Erythroblast (primary cell): Measurements from ENCODE around the gene CTPS1.

Experiments used
- DNase-seq, 2 experiments: peaks; one replicate each; lab custom pipeline; 2025; lab: John Stamatoyannopoulos, UW
- GATA1 ChIP-seq: IDR thresholded peaks from 2 replicates; pipeline ENCODE4 v1.6.1; 2011; ENCODE audit warnings: low read depth, mild to moderate bottlenecking, control low read depth, low read length, moderate library complexity
- POLR2A ChIP-seq: IDR thresholded peaks from 2 replicates; pipeline ENCODE4 v1.6.1; 2011; ENCODE audit warnings: mild to moderate bottlenecking, low read length

Gene CTPS1

DNA sequence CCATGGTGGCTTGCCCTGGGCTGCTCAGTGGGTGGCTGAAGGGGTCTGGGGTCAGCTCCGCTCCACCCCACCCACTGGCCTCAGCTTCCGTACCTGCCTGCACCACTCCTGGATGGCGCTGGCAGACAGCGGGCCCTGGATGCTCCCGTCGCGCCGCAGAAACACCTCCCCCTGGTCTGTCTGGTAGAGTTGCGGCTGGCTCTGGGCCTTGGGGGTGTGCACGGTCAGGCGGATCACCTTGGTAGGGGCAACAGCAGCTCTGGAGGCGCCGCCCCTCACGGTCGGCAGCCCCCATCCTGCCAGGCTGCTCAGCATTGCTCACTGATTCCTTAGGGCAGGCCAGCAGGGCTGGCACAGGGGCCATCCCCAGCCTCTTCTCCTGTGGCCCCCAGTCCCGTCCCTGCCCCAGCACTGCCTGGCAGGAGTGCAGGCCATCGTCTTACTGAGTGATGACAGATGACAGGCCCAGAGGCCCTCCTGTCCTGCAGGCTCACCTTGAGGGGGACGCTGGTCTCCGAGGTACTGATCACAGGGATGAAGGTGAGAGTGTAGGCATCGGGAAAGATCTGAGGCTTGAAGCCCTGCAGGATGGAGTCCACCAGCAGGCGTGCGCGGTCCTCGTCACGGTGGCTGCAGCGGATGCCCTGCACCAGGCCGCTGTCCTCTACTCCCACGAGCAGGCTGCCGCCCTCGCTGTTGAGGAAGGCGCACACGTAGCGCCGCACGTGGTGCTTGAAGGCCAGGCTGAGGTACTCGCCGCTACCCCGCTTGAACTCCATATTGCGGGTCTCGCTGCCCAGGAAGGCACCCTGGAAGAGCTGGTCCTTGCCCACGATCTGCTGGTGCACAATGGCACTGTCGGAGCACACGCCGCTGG is 37.9 kb downstream of the CTPS1 start:
- TF ChIP-seq GATA1 (no peak), POLR2A (no peak)
- DNase-seq: no peak

- TF ChIP-seq POLR2A (no peak), GATA1 (no peak)
- DNase-seq: no peak
Measured at GRCh38 chr1:41018018-41018410, 38.5 kb downstream of the CTPS1 start.

DNA sequence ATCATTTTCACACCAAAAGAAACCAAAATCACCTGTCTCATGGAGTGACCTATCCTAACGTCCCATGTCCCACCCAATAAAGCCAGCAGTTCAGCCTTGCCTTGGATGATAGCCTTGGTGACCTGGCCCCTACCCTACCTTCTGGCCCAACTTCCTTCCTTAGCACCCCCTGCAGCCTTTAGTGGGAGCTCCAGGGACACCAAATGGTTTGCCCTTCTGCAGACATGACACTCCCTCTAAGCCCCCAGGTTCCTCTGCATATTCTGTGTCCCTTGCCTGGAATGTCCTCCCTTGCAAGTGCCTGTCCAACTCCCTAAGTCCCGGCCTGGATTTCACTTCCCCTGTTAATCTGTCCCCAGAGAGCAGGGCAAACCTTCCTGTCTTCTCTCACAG is 39.9 kb downstream of the CTPS1 start:
- TF ChIP-seq GATA1: no peak
- no peak for TF ChIP-seq POLR2A
- DNase-seq: no peak

GRCh38 chr1:41020109-41020576 is 40.6 kb downstream of the CTPS1 start:
- TF ChIP-seq GATA1 (no peak), POLR2A (no peak)

DNA sequence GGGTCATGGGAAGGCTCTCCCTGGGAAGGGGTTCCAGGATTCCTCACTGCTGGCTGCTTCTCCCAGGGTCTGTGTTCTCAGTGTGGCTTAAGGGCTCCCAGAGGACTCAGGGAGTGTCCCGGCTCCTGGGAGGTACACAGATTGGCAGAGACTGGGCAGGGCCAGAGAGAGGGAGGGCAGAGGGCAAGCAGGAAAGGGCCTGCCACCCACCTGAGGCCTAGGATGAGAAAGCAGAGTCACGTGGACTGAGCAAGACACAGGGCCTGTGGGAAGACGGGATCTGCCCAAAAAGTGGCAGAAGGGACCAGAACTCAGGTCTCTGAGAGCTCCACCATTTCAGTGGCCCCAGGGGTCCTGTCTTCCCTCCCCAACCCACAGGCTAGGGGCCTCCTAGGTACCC is 41.2 kb downstream of the CTPS1 start:
- DNase-seq: no peak
- TF ChIP-seq POLR2A (no peak), GATA1 (no peak)

More at GRCh38 chr1:41020109-41020576, 40.6 kb downstream of the CTPS1 start:
- DNase-seq: no peak

GRCh38 chr1:41021526-41022308 is 42.2 kb downstream of the CTPS1 start, which contains the start of gene SLFNL1:
SLFNL1 (minus strand) TSS chr1:41021725; CDS start chr1:41020660, 1,065 bp downstream.
- DNase-seq: no peak
- TF ChIP-seq POLR2A (no peak), GATA1 (no peak)

- TF ChIP-seq POLR2A (no peak), GATA1 (no peak)
- DNase-seq: no peak
Measured at GRCh38 chr1:41022424-41022823, 42.9 kb downstream of the CTPS1 start.

DNA sequence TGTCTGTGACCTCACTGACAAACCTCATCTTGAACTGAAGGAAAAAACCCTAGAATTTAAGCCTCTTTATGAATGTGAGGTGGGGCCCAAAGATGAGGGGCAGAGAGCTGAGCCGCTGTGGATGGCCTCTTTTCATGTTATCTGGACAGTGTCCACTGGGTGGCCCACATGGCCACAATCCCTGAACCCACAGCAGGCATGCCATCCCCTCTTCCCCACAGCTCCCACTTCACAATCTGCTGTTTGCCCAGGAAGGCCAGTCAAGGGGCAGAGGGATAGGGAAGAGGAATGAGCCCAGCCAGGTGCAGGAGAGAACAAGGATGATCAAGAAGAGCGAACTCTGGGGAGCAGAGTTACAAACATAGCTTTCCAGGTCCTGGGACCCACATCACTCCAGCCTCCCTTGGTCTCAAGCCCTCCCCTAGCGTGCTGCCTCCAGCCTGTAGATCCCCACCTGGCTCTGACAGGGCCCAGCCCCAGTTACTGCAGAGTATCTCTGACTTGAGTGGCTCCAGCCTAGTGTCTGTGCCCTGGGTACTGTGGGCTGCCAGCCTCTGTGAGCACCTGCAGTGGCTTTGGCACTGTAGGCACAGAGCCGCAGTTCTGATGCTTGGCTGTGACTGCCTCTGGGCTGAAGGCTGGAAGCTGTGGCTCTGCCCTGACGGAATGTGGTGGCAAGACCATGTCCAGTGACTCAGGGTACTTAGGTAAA is 43.9 kb downstream of the CTPS1 start:
- no peak for DNase-seq
- TF ChIP-seq POLR2A (no peak), GATA1 (no peak)

GRCh38 chr1:41024953-41025352 is 45.5 kb downstream of the CTPS1 start:
- TF ChIP-seq GATA1: no peak
- no peak for TF ChIP-seq POLR2A
- no peak for DNase-seq

DNA sequence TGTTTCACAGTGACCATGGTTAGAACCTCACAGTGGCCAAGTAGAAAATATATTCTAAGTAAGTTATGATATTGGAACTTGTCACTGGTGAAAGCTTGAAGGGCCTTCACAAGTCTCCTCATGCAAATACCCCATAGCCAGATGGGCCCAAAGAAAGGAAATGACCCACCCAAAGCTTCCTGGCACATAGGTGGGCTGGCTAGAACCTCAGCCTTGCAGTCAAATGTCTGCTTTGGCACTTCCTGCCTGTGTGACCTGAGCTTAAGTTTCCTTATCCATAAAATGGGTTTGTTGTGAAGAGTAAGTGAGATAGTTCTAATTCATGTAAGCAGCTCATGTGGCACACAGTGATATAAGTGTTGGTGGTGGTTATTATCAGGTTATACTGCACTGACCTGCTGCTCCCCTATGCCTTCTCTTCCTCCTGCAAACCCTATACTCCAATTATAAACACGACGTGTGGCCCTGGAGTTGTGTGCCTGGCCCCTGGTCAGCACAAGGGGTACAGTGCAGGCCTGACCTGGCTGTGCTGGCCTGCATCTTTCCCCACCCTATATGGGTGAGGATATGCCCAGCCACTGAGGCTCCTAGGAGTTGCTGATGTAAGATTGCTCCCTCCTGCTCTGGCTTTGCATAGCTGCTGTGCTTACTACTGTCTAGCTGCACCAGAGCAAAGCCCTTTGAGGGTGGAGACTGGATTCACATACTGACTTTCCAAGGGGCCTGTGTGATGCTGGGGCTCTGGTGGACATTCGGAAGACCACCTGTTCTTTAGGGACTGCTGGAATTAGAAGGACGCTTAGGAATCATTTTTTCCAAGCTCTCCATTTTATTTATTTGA is 46.7 kb downstream of the CTPS1 start:
- DNase-seq: no peak
- TF ChIP-seq GATA1 (no peak), POLR2A (no peak)

GRCh38 chr1:41028034-41028642 is 48.6 kb downstream of the CTPS1 start:
- TF ChIP-seq GATA1 (no peak), POLR2A (no peak)
- no peak for DNase-seq
